ENCODE measurements around the gene MPND. TPM values are rescaled to one million over a fixed set of nuclear protein-coding genes. Genes with fewer than 3 reads are reported as not detected.
A peak's percentile ranks its signal among the peaks of the same experiment; 100 is the strongest.

Gene MPND
- total RNA-seq, 3 donors from 2014 or later = 6.1 to 7.7 (median 7.5) TPM

- Histone ChIP-seq H3K4me1 (peaks cover 11 to 34% of the 10 kb centered on the region in 2 donors), H3K36me3 (no peaks in the 10 kb centered on the region), H3K27ac (peak overlapping the region; percentile 80 to 88), H3K4me3 (peak overlapping the region in 2 of 3 donors; percentile 2 to 47), H3K9me3 (no peaks in the 10 kb centered on the region), H3K27me3 (no peaks in the 10 kb centered on the region)
- TF ChIP-seq CTCF (IDR thresholded peaks at IDR 0.05) (no peak), POLR2AphosphoS5 (IDR thresholded peaks at IDR 0.05) (no peak), POLR2A (IDR thresholded peaks at IDR 0.05) (no peak)
- DNase-seq (ENCODE audit: low spot score in 2 of 2) = no peak
- intact Hi-C loops (cut with DNase I; ENCODE audit: low total_unique reads) = loop anchor here (10.0 kb wide), 1 partner anchor 275 kb away; no protein-coding TSS in a partner anchor
Measured at GRCh38 chr19:4380254-4380727, 36.9 kb downstream of the MPND start.

GRCh38 chr19:4385291-4386040 lies 42.1 kb downstream of the MPND start:
- no peaks in the 10 kb centered on the region for H3K36me3 ChIP-seq
- TF ChIP-seq CTCF (IDR thresholded peaks at IDR 0.05) = no peak
- no peak for TF ChIP-seq POLR2AphosphoS5 (IDR thresholded peaks at IDR 0.05)
- TF ChIP-seq POLR2A (IDR thresholded peaks at IDR 0.05) = no peak
- no peaks in the 10 kb centered on the region for H3K27me3 ChIP-seq
- DNase-seq (ENCODE audit: low spot score in 2 of 2) = no peak
- no peaks in the 10 kb centered on the region for H3K9me3 ChIP-seq
- peaks cover 21 to 29% of the 10 kb centered on the region in 2 donors for H3K4me1 ChIP-seq
- intact Hi-C loops (cut with DNase I; ENCODE audit: low total_unique reads) = loop anchor here (10.0 kb wide), 1 partner anchor 269 kb away; no protein-coding TSS in a partner anchor
- no peak overlapping the region for H3K4me3 ChIP-seq
- peak overlapping the region; percentile 20 to 29 for H3K27ac ChIP-seq

DNA sequence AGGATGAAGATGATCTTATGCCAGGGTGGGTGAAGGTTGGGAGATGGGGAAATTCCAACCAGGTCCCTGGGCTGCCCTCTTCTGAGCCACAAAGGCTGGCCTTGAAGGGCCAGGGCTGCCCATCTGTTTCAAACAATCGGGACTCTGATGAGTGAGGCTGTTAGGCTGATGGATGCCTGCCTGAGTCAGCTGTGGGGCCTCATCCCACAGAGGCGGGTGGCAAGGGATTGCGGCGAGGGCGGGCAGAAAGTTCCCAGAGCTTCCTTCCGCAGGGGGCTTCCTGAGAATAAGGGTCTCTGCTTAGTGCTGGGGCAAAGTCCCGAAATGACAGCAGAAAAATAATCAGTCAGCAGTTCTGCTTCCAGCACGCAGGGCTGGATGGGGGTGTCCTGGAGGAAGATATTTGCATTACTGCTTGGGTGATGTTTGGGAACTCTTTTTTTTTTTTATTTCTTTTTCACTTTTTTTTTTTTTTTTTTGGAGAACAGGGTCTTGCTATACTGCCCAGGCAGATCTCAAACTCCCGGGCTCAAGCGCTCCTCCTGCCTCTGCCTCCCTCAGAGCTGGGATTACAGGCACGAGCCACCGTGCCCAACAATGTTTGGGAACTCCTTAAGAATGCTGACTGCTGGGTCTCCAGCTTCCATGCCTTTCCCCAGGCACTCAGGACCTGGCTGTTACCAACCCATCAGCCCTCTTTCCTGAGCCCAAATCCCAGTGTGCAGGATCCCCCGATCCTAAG lies 42.9 kb downstream of the MPND start:
- Histone ChIP-seq H3K27ac (peak overlapping the region; percentile 20 to 29), H3K4me3 (no peak overlapping the region), H3K27me3 (no peaks in the 10 kb centered on the region), H3K36me3 (no peaks in the 10 kb centered on the region), H3K4me1 (peaks cover 28 to 36% of the 10 kb centered on the region in 2 donors), H3K9me3 (no peaks in the 10 kb centered on the region)
- TF ChIP-seq POLR2AphosphoS5 (IDR thresholded peaks at IDR 0.05) (no peak), POLR2A (IDR thresholded peaks at IDR 0.05) (no peak), CTCF (IDR thresholded peaks at IDR 0.05) (peak in 1 of 3 donors; percentile 10)
- intact Hi-C loops (cut with DNase I; ENCODE audit: low total_unique reads) = loop anchor here (10.0 kb wide), 1 partner anchor 269 kb away; no protein-coding TSS in a partner anchor
- no peak for DNase-seq (ENCODE audit: low spot score in 2 of 2)

- Histone ChIP-seq H3K36me3 (no peaks in the 10 kb centered on the region), H3K4me3 (peak overlapping the region in 1 of 3 donors; percentile 19), H3K27ac (peak overlapping the region; percentile 83 to 96), H3K4me1 (peaks cover 39 to 44% of the 10 kb centered on the region in 2 donors), H3K27me3 (no peaks in the 10 kb centered on the region), H3K9me3 (no peaks in the 10 kb centered on the region)
- intact Hi-C loops (cut with DNase I; ENCODE audit: low total_unique reads) = loop anchor here (10.0 kb wide), 1 partner anchor 266 kb away; no protein-coding TSS in a partner anchor
- peak in 1 of 3 donors; percentile 10 for TF ChIP-seq CTCF (IDR thresholded peaks at IDR 0.05)
- TF ChIP-seq POLR2AphosphoS5 (IDR thresholded peaks at IDR 0.05) = no peak
- peak in 1 of 2 donors; percentile 83 for DNase-seq (ENCODE audit: low spot score in 2 of 2)
Measured at GRCh38 chr19:4388337-4389063, 45.1 kb downstream of the MPND start.
